Testis (tissue), 3 donors: ENCODE data around the gene MRPL40. TPM values are rescaled to one million over a fixed set of nuclear protein-coding genes. Genes with fewer than 3 reads are reported as not detected.

Experiments used
- DNase-seq: peaks from one replicate; pipeline ENCODE4 v3.0.0-alpha.2; 2019
- H3K27ac ChIP-seq, 2 donors: fragments of 200-600 bp; sonication (generic); one replicate each; pipeline ENCODE4 v1.5.1; 2019
- H3K27me3 ChIP-seq: fragments of 200-600 bp; sonication (generic); one replicate; pipeline ENCODE4 v1.5.1; 2019
- H3K36me3 ChIP-seq: fragments of 200-600 bp; sonication (generic); one replicate; pipeline ENCODE4 v1.5.1; 2017; ENCODE audit warnings: low read depth; ENCODE audit errors: missing control alignments
- H3K4me1 ChIP-seq: fragments of 200-600 bp; sonication (generic); one replicate; pipeline ENCODE4 v1.5.1; 2019
- H3K4me3 ChIP-seq, 2 donors: fragments of 200-600 bp; sonication (generic); one replicate each; pipeline ENCODE4 v1.5.1; 2017 to 2019
- H3K9me3 ChIP-seq: fragments of 200-600 bp; sonication (generic); one replicate; pipeline ENCODE4 v1.5.1; 2017
- CTCF ChIP-seq, 3 experiments: fragments of 450-650 bp in 2 of 3; fragments of 200-600 bp in 1 of 3; sonication (generic) in 1 of 3; IDR thresholded peaks; one replicate each; pipeline ENCODE4 v1.5.1; 2016 to 2019; ENCODE audit warnings: antibody characterized with exemption in 3 of 3, mild to moderate bottlenecking in 2 of 3, moderate library complexity in 1 of 3
- POLR2A ChIP-seq: fragments of 450-650 bp; IDR thresholded peaks from one replicate; pipeline ENCODE4 v1.6.1; 2017; ENCODE audit warnings: antibody characterized with exemption, mild to moderate bottlenecking, moderate library complexity
- WGBS, 2 donors: methylation state at CpG; one replicate each; pipeline ENCODE4 v1.1.5; 2018; 5-methylcytosine and 5-hydroxymethylcytosine counted together
- intact Hi-C: fragments of 100-400 bp; cut with DNase I; formaldehyde crosslinking; loops from one replicate; pipeline ENCODE4 v1.15.1; 2023; ENCODE audit warnings: low total_unique reads
- polyA plus RNA-seq: library from polyadenylated mRNA; stranded (reverse); fragments of 350-450 nt; fragmentation: Illumina TruSeq; extraction: RNeasy Lipid Tissue Mini Kit (QIAGEN cat#74804); gene quantifications from one replicate; pipeline ENCODE4 v1.2.3, GENCODE V29; 2014; ENCODE audit warnings: low read depth, low replicate concordance; ENCODE audit not compliant: insufficient read depth
- total RNA-seq, 2 donors: library from RNA; depleted of rRNA; stranded (reverse); fragments of >200 nt; gene quantifications; one replicate each; pipeline ENCODE4 v1.2.3, GENCODE V29; 2016

The MRPL40 gene
- total and polyA plus RNA-seq, 3 donors from 2014 or later = 28.9 to 53.8 (median 29.2) TPM

GRCh38 chr22:19396561-19396933 is 35.8 kb upstream of the MRPL40 start:
- Histone ChIP-seq H3K4me1 (no peaks in the 10 kb centered on the region), H3K27me3 (no peaks in the 10 kb centered on the region), H3K4me3 (no peak overlapping the region), H3K9me3 (no peaks in the 10 kb centered on the region), H3K36me3 (no peaks in the 10 kb centered on the region), H3K27ac (no peak overlapping the region)
- WGBS, 2 donors = 77 to 86% methylated on average over 5 to 6 of the region's 6 CpGs
- intact Hi-C loops = no loop called here
- TF ChIP-seq CTCF (IDR thresholded peaks at IDR 0.05) (no peak), POLR2A (no peak)
- DNase-seq = no peak

GRCh38 chr22:19396934-19397733 is 35.2 kb upstream of the MRPL40 start:
- Histone ChIP-seq H3K27ac (no peak overlapping the region), H3K27me3 (no peaks in the 10 kb centered on the region), H3K4me1 (no peaks in the 10 kb centered on the region), H3K36me3 (no peaks in the 10 kb centered on the region), H3K9me3 (no peaks in the 10 kb centered on the region), H3K4me3 (no peak overlapping the region)
- 85% methylated on average over 5 to 6 of the region's 6 CpGs for WGBS, 2 donors
- no peak for DNase-seq
- no peak for TF ChIP-seq CTCF (IDR thresholded peaks at IDR 0.05)
- no peak for TF ChIP-seq POLR2A
- intact Hi-C loops = no loop called here

GRCh38 chr22:19397734-19398104 is 34.6 kb upstream of the MRPL40 start:
- Histone ChIP-seq H3K4me3 (no peak overlapping the region), H3K36me3 (no peaks in the 10 kb centered on the region), H3K4me1 (no peaks in the 10 kb centered on the region), H3K27ac (no peak overlapping the region), H3K27me3 (no peaks in the 10 kb centered on the region), H3K9me3 (no peaks in the 10 kb centered on the region)
- intact Hi-C loops = no loop called here
- TF ChIP-seq POLR2A (no peak), CTCF (IDR thresholded peaks at IDR 0.05) (no peak)
- DNase-seq = no peak
- WGBS, 2 donors = 85 to 88% methylated on average over 3 of the region's 3 CpGs

- TF ChIP-seq CTCF (IDR thresholded peaks at IDR 0.05) (no peak), POLR2A (no peak)
- Histone ChIP-seq H3K27ac (no peak overlapping the region), H3K4me3 (no peak overlapping the region), H3K27me3 (no peaks in the 10 kb centered on the region), H3K36me3 (no peaks in the 10 kb centered on the region), H3K9me3 (no peaks in the 10 kb centered on the region), H3K4me1 (no peaks in the 10 kb centered on the region)
- DNase-seq = no peak
- 80 to 85% methylated on average over 6 of the region's 6 CpGs for WGBS, 2 donors
- intact Hi-C loops = no loop called here
Observed at GRCh38 chr22:19398206-19398605, 34.1 kb upstream of the MRPL40 start.

GRCh38 chr22:19398652-19399051 is 33.7 kb upstream of the MRPL40 start:
- no peak overlapping the region for H3K4me3 ChIP-seq
- WGBS, 2 donors = 81 to 95% methylated on average over 2 of the region's 2 CpGs
- TF ChIP-seq POLR2A (no peak), CTCF (IDR thresholded peaks at IDR 0.05) (no peak)
- H3K27me3 ChIP-seq = no peaks in the 10 kb centered on the region
- intact Hi-C loops = no loop called here
- no peak overlapping the region for H3K27ac ChIP-seq
- H3K36me3 ChIP-seq = no peaks in the 10 kb centered on the region
- H3K9me3 ChIP-seq = no peaks in the 10 kb centered on the region
- no peak for DNase-seq
- no peaks in the 10 kb centered on the region for H3K4me1 ChIP-seq
